Esophagus muscularis mucosa (tissue), 3 donors: ENCODE measurements around the gene CNGA4.

ENCODE experiments used
- POLR2A ChIP-seq: fragments of 450-650 bp; IDR thresholded peaks from one replicate; pipeline ENCODE4 v1.6.1; 2017; ENCODE audit warnings: antibody characterized with exemption, moderate library complexity, mild to moderate bottlenecking, low read depth
- TF ChIP-seq, protein P1 (sequence below), 3 experiments: fragments of 200-600 bp in 2 of 3; fragments of 450-650 bp in 1 of 3; sonication (generic) in 2 of 3; IDR thresholded peaks; one replicate each; pipeline ENCODE4 v1.5.1; 2017 to 2019; ENCODE audit warnings: antibody characterized with exemption in 3 of 3, mild to moderate bottlenecking in 2 of 3, moderate library complexity in 1 of 3

DNA sequence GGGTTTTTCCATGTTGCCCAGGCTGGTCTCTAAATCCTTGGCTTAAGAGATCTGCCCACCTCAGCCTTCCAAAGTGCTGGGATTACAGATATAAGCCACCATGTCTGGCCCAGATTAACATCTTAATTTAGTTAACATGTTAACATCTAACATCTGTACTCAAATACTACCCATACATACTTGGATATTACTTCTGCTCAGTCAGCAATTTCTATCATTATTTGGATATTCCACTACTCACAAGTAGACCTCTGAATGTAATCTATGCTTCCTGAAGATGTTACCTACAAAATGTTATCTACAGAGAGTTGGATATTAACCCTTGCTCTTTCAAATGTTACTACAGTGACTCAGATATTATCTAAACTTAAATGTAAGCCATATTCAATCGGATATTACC, 24.8 kb downstream of the CNGA4 start:
- TF ChIP-seq, protein P1, sequence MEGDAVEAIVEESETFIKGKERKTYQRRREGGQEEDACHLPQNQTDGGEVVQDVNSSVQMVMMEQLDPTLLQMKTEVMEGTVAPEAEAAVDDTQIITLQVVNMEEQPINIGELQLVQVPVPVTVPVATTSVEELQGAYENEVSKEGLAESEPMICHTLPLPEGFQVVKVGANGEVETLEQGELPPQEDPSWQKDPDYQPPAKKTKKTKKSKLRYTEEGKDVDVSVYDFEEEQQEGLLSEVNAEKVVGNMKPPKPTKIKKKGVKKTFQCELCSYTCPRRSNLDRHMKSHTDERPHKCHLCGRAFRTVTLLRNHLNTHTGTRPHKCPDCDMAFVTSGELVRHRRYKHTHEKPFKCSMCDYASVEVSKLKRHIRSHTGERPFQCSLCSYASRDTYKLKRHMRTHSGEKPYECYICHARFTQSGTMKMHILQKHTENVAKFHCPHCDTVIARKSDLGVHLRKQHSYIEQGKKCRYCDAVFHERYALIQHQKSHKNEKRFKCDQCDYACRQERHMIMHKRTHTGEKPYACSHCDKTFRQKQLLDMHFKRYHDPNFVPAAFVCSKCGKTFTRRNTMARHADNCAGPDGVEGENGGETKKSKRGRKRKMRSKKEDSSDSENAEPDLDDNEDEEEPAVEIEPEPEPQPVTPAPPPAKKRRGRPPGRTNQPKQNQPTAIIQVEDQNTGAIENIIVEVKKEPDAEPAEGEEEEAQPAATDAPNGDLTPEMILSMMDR (IDR thresholded peaks at IDR 0.05): no peak
- no peak for TF ChIP-seq POLR2A
